Fibroblast of lung (primary cell): Measurements from ENCODE around the gene DPP4.

Experiments
- CTCF ChIP-seq, 2 donors: IDR thresholded peaks in 1 of 2; conservative IDR thresholded peaks in 1 of 2; 1 replicate in 1 of 2; 2 replicates in 1 of 2; pipeline ENCODE4 v1.5.1; 2011 to 2012; ENCODE audit warnings: low read length in 2 of 2, control low read depth in 1 of 2, inconsistent platforms in 1 of 2, low read depth in 1 of 2, mild to moderate bottlenecking in 1 of 2
- EZH2 ChIP-seq: IDR thresholded peaks from 2 replicates; pipeline ENCODE4 v1.5.1; 2012; ENCODE audit warnings: low read length, control low read depth, mild to moderate bottlenecking; ENCODE audit errors: missing control alignments

GRCh38 chr2:162106746-162107145 is 32.7 kb upstream of the DPP4 start:
- TF ChIP-seq EZH2 (no peak), CTCF (conservative IDR thresholded peaks at IDR 0.05 in 1 of 2, IDR thresholded peaks at IDR 0.05 in 1 of 2; ENCODE audit: low read depth in 1 of 2, low read length in 2 of 2) (no peak)
